ENCODE results near the gene HSDL2.
A peak's percentile ranks its signal among the peaks of the same experiment; 100 is the strongest.

Gene HSDL2

DNA sequence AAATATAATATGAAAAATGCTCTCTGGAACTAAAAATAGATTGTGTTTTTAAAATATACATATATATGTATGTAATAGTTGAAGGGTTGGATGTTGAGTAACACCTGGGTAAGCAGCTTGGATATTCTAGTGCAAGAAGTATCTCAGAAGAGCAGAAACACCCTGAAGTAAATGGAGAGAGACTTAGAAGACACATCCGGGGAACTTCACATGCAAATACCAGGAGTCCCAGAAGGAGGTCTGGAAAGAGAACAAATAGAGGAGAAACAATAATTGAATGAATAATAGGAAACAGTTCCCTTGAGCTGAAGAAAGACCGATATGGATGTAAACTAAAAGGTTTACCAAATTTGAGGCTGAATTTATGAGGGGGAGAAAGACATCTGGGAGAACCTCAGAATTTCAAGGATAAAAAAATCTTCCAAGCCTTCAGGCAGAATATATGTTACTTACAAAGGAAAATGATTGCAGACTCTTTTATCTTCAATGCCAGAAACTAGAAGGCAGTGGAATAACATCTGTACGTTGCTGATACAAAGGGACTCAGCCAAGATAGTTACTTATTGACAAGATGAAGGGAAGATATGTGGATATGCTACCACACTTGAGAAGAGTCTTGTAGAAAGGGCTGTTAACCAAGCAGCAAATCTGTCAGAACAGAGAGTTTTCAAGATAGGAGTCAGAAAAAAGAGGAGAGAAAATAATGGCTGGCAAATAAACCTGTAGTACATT lies 42.7 kb downstream of the HSDL2 start:
- 100% methylated on average over 3 of the region's 3 CpGs for WGBS (ENCODE audit: insufficient coverage)
- Histone ChIP-seq H3K27me3 (replicated peaks in 2 of 5; ENCODE audit: control insufficient read depth in 4 of 5, insufficient read depth in 5 of 5, low read length in 4 of 5) (no peaks in the 10 kb centered on the region), H3K4me1 (ENCODE audit: control extremely low read depth in 1 of 4, control insufficient read depth in 4 of 4, insufficient read depth in 4 of 4, low read length in 3 of 4) (no peaks in the 10 kb centered on the region), H3K4me3 (ENCODE audit: control insufficient read depth in 1 of 7, extremely low read depth in 1 of 7, insufficient read depth in 4 of 7, low read depth in 2 of 7, low read length in 6 of 7) (no peak overlapping the region), H3K9me3 (ENCODE audit: control extremely low read depth in 1 of 5, control insufficient read depth in 4 of 5, insufficient read depth in 2 of 5, low read depth in 1 of 5, low read length in 4 of 5) (no peaks in the 10 kb centered on the region), H3K27ac (ENCODE audit: insufficient read depth in 1 of 2, low read depth in 1 of 2, low read length in 2 of 2, poor library complexity in 1 of 2, severe bottlenecking in 2 of 2) (peak overlapping the region in 1 of 2 experiments; percentile 43), H3K36me3 (ENCODE audit: control insufficient read depth in 4 of 4, insufficient read depth in 4 of 4, low read length in 3 of 4) (peaks cover 0 to 14% (median 5%) of the 10 kb centered on the region in 4 experiments)
- ChIA-PET CTCF (no interaction called here), POLR2A (no interaction called here)
- peak in 2 of 3 donors; percentile 17 to 41 for DNase-seq

DNA sequence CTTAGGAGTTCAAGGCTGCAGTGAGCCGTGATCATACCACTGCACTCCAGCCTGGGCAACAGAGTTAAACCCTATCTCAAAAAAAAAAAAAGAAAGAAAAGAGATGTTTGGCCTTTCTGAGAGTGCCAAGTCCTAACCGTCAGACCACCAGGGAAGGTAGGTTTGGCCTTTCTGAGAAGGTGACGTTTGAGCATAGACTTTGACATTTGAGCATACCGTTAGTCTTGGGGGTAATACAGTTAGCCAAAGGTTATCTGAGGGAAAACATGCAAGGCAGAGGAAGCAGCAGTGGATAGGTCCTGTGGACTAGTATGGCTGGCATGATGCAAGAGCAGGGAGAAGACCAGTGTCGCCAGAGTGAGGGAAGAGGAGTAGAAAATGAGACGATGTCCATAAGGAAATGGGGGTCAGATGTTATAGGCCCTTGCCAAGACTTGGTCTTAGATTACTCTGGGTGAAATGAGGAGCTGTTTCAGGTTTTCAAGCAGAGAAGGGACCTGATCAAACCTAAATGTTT lies 50.2 kb downstream of the HSDL2 start:
- peaks cover 2 to 3% (median 2%) of the 10 kb centered on the region in 4 experiments for H3K36me3 ChIP-seq (ENCODE audit: control insufficient read depth in 4 of 4, insufficient read depth in 4 of 4, low read length in 3 of 4)
- H3K27me3 ChIP-seq (replicated peaks in 2 of 5; ENCODE audit: control insufficient read depth in 4 of 5, insufficient read depth in 5 of 5, low read length in 4 of 5): no peaks in the 10 kb centered on the region
- H3K4me1 ChIP-seq (ENCODE audit: control extremely low read depth in 1 of 4, control insufficient read depth in 4 of 4, insufficient read depth in 4 of 4, low read length in 3 of 4): no peaks in the 10 kb centered on the region
- no peak for DNase-seq
- no peak overlapping the region for H3K27ac ChIP-seq (ENCODE audit: insufficient read depth in 1 of 2, low read depth in 1 of 2, low read length in 2 of 2, poor library complexity in 1 of 2, severe bottlenecking in 2 of 2)
- no peaks in the 10 kb centered on the region for H3K9me3 ChIP-seq (ENCODE audit: control extremely low read depth in 1 of 5, control insufficient read depth in 4 of 5, insufficient read depth in 2 of 5, low read depth in 1 of 5, low read length in 4 of 5)
- POLR2A ChIA-PET: interaction anchor here (0.6 kb wide), 1 partner anchor 157 kb away, joined by 3 read pairs; no protein-coding TSS in a partner anchor
- H3K4me3 ChIP-seq (ENCODE audit: control insufficient read depth in 1 of 7, extremely low read depth in 1 of 7, insufficient read depth in 4 of 7, low read depth in 2 of 7, low read length in 6 of 7): no peak overlapping the region
- CTCF ChIA-PET: no interaction called here
- WGBS (ENCODE audit: insufficient coverage): 96% methylated on average over 6 of the region's 6 CpGs

DNA sequence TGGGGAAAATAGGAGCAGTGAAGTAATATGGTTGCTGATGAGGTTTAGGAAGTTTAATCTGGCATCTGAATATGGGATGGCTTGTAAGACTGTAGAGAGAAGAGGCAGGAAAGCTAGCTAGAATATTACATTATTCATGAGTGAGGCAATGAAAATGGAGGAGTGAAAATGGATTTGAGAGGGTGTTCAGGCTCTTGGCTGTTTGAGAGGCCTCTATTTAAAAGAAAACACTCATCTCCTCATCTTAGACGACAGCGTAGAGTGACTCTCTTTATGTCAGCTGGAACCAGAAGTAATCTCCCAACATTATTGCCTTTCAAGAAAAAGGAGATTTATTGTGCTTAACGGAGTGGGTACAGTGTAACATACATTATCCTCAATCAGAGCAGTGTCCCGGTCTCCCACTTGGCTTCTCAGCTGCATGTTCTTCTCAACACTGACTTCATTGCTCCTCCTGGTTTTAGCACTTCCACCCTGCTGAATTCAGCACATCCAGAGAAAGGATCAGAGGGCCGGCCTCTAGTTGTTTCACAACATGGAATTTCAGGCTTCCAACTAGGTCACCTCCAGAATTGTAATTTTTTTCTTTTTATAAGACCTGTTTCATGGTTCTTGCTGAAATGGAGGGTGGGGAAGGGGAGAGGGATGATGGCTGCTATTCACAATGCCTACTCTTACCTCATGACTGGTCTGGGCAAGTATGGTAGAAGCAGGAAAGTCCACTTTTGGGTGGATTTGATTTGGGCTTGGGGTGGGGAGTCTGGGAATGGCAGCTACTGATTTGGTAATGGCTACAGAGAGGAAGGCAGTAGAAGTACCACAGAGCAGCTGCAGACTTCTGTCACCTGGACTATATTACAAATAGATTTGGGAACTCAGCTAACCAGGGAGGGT lies 53.8 kb downstream of the HSDL2 start:
- no peaks in the 10 kb centered on the region for H3K27me3 ChIP-seq (replicated peaks in 2 of 5; ENCODE audit: control insufficient read depth in 4 of 5, insufficient read depth in 5 of 5, low read length in 4 of 5)
- POLR2A ChIA-PET: no interaction called here

DNA sequence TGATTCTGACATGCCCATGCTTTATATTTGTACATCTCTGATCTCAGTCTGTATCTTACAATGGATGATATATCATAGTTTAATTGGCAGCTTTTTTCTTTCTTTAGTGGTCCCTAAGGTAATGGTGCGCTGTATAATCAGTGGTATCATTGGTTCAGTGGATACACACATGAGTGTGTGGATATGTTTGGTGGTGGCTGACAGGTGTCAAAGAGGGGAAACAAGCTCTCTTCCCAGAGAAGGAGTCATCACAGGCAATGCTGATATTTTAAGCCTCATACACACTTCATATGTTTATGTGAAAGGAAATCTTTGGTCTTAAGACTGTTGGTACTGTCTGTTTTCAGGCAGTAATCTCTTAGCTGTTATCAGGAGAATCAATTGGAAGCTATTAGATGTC lies 54.6 kb downstream of the HSDL2 start:
- WGBS (ENCODE audit: insufficient coverage): no CpG with 5 or more reads among the region's 1 CpG
- POLR2A ChIA-PET: no interaction called here

More for the DNA sequence above, 53.8 kb downstream of the HSDL2 start:
- Histone ChIP-seq H3K36me3 (ENCODE audit: control insufficient read depth in 4 of 4, insufficient read depth in 4 of 4, low read length in 3 of 4) (peaks cover 2 to 3% (median 2%) of the 10 kb centered on the region in 4 experiments), H3K4me3 (ENCODE audit: control insufficient read depth in 1 of 7, extremely low read depth in 1 of 7, insufficient read depth in 4 of 7, low read depth in 2 of 7, low read length in 6 of 7) (no peak overlapping the region), H3K4me1 (ENCODE audit: control extremely low read depth in 1 of 4, control insufficient read depth in 4 of 4, insufficient read depth in 4 of 4, low read length in 3 of 4) (no peaks in the 10 kb centered on the region), H3K27ac (ENCODE audit: insufficient read depth in 1 of 2, low read depth in 1 of 2, low read length in 2 of 2, poor library complexity in 1 of 2, severe bottlenecking in 2 of 2) (no peak overlapping the region), H3K9me3 (ENCODE audit: control extremely low read depth in 1 of 5, control insufficient read depth in 4 of 5, insufficient read depth in 2 of 5, low read depth in 1 of 5, low read length in 4 of 5) (no peaks in the 10 kb centered on the region)
- no peak for DNase-seq
- 100% methylated on average over 2 of the region's 5 CpGs for WGBS (ENCODE audit: insufficient coverage)
- CTCF ChIA-PET: interaction anchor here (1.3 to 2.1 kb wide), 2 partner anchors 10 to 16 kb away, joined by 5 to 11 read pairs; no protein-coding TSS in a partner anchor

DNA sequence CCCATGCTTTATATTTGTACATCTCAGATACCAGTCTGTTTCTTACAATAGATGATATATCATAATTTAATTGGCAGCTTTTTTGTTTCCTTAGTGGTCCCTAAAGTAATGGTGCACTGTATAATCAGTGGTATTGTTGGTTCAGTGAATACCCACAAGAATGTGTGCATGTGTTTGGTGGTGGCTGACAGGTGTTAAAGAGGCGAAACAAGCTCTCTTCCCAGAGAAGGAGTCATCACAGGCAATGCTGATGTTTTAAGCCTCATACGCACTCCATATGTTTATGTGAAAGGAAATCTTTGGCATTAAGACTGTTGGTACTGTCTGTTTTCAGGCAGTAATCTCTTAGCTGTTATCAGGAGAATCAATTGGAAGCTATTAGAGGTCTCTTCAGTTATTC lies 57.5 kb downstream of the HSDL2 start:
- no peak for DNase-seq
- 100% methylated on average over 2 of the region's 2 CpGs for WGBS (ENCODE audit: insufficient coverage)
- POLR2A ChIA-PET: interaction anchor here (0.6 kb wide), 1 partner anchor 105 kb away, joined by 3 read pairs; no protein-coding TSS in a partner anchor
- H3K4me1 ChIP-seq (ENCODE audit: control extremely low read depth in 1 of 4, control insufficient read depth in 4 of 4, insufficient read depth in 4 of 4, low read length in 3 of 4): no peaks in the 10 kb centered on the region
- CTCF ChIA-PET: no interaction called here
- H3K9me3 ChIP-seq (ENCODE audit: control extremely low read depth in 1 of 5, control insufficient read depth in 4 of 5, insufficient read depth in 2 of 5, low read depth in 1 of 5, low read length in 4 of 5): no peaks in the 10 kb centered on the region
- no peak overlapping the region for H3K27ac ChIP-seq (ENCODE audit: insufficient read depth in 1 of 2, low read depth in 1 of 2, low read length in 2 of 2, poor library complexity in 1 of 2, severe bottlenecking in 2 of 2)
- no peak overlapping the region for H3K4me3 ChIP-seq (ENCODE audit: control insufficient read depth in 1 of 7, extremely low read depth in 1 of 7, insufficient read depth in 4 of 7, low read depth in 2 of 7, low read length in 6 of 7)
- H3K27me3 ChIP-seq (replicated peaks in 2 of 5; ENCODE audit: control insufficient read depth in 4 of 5, insufficient read depth in 5 of 5, low read length in 4 of 5): no peaks in the 10 kb centered on the region
- peaks cover 0 to 3% (median 2%) of the 10 kb centered on the region in 4 experiments for H3K36me3 ChIP-seq (ENCODE audit: control insufficient read depth in 4 of 4, insufficient read depth in 4 of 4, low read length in 3 of 4)

More for the DNA sequence above, 54.6 kb downstream of the HSDL2 start:
- Histone ChIP-seq H3K4me1 (ENCODE audit: control extremely low read depth in 1 of 4, control insufficient read depth in 4 of 4, insufficient read depth in 4 of 4, low read length in 3 of 4) (no peaks in the 10 kb centered on the region), H3K9me3 (ENCODE audit: control extremely low read depth in 1 of 5, control insufficient read depth in 4 of 5, insufficient read depth in 2 of 5, low read depth in 1 of 5, low read length in 4 of 5) (no peaks in the 10 kb centered on the region), H3K27me3 (replicated peaks in 2 of 5; ENCODE audit: control insufficient read depth in 4 of 5, insufficient read depth in 5 of 5, low read length in 4 of 5) (no peaks in the 10 kb centered on the region), H3K36me3 (ENCODE audit: control insufficient read depth in 4 of 4, insufficient read depth in 4 of 4, low read length in 3 of 4) (peaks cover 2 to 3% (median 2%) of the 10 kb centered on the region in 4 experiments), H3K27ac (ENCODE audit: insufficient read depth in 1 of 2, low read depth in 1 of 2, low read length in 2 of 2, poor library complexity in 1 of 2, severe bottlenecking in 2 of 2) (no peak overlapping the region), H3K4me3 (ENCODE audit: control insufficient read depth in 1 of 7, extremely low read depth in 1 of 7, insufficient read depth in 4 of 7, low read depth in 2 of 7, low read length in 6 of 7) (no peak overlapping the region)
- CTCF ChIA-PET: interaction anchor here (1.0 to 2.1 kb wide), 3 partner anchors 10 to 15 kb away, joined by 4 to 11 read pairs (median 5); no protein-coding TSS in a partner anchor
- no peak for DNase-seq

DNA sequence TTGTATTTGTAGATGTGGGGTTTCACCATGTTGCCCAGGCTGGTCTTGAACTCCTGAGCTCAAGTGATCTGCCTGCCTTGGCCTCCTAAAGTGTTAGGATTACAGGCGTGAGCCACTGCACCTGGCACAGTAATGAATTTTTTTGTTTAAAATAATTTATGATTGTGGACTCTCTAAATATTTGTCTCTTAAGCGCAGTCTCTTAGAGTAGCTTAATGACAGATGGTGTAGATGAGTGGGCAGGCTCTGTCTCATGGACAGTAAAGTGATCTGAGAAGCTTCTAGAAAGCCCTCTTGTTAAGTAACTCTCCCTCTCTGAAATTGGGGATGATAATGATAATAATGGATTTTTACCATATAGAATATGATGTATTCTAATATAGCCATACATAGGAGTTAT lies 59.3 kb downstream of the HSDL2 start:
- WGBS (ENCODE audit: insufficient coverage): no CpG with 5 or more reads among the region's 2 CpGs
- no peak for DNase-seq
- no peaks in the 10 kb centered on the region for H3K27me3 ChIP-seq (replicated peaks in 2 of 5; ENCODE audit: control insufficient read depth in 4 of 5, insufficient read depth in 5 of 5, low read length in 4 of 5)
- H3K4me1 ChIP-seq (ENCODE audit: control extremely low read depth in 1 of 4, control insufficient read depth in 4 of 4, insufficient read depth in 4 of 4, low read length in 3 of 4): no peaks in the 10 kb centered on the region
- CTCF ChIA-PET: interaction anchor here (1.0 kb wide), 1 partner anchor 30 kb away, joined by 4 read pairs; no protein-coding TSS in a partner anchor
- H3K9me3 ChIP-seq (ENCODE audit: control extremely low read depth in 1 of 5, control insufficient read depth in 4 of 5, insufficient read depth in 2 of 5, low read depth in 1 of 5, low read length in 4 of 5): no peaks in the 10 kb centered on the region
- no peak overlapping the region for H3K4me3 ChIP-seq (ENCODE audit: control insufficient read depth in 1 of 7, extremely low read depth in 1 of 7, insufficient read depth in 4 of 7, low read depth in 2 of 7, low read length in 6 of 7)
- POLR2A ChIA-PET: interaction anchor here (0.7 kb wide), 1 partner anchor 691 kb away, joined by 3 read pairs; no protein-coding TSS in a partner anchor
- peaks cover 0 to 5% (median 3%) of the 10 kb centered on the region in 4 experiments for H3K36me3 ChIP-seq (ENCODE audit: control insufficient read depth in 4 of 4, insufficient read depth in 4 of 4, low read length in 3 of 4)
- H3K27ac ChIP-seq (ENCODE audit: insufficient read depth in 1 of 2, low read depth in 1 of 2, low read length in 2 of 2, poor library complexity in 1 of 2, severe bottlenecking in 2 of 2): no peak overlapping the region

Data from common myeloid progenitor, CD34-positive (primary cell).